GM18873 (cell line): ENCODE data around the gene FBXL15.
A peak's percentile ranks its signal among the peaks of the same experiment; 100 is the strongest.

ENCODE experiments used
- ATAC-seq: cut with Tn5 transposase; IDR thresholded peaks from one replicate; pipeline ENCODE4 v1.9.1; 2021; ENCODE audit warnings: mild to moderate bottlenecking, moderate library complexity, moderate number of reproducible peaks; ENCODE audit not compliant: unreplicated experiment, low FRiP score

FBXL15 gene

DNA sequence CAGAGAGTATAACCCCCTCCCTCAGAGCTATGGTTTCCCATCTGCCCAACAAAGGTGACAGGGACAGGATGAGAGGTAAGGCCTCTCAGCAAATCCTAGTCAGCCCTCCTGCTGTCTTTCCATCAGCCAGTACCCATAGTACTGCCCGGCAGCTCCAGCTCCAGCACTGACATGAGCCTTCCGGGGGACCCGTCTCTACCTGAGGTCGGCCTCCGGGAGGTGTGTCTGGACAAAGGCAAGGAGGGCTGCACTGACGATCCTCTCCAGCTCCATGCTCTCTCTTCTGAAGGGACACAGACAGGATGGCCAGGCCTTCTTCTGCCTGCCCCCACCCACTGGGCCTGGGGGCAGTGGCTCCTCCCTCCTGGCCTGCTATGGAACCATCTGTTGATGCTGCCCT is 4.3 kb downstream of the FBXL15 start:
- ATAC-seq = no peak

DNA sequence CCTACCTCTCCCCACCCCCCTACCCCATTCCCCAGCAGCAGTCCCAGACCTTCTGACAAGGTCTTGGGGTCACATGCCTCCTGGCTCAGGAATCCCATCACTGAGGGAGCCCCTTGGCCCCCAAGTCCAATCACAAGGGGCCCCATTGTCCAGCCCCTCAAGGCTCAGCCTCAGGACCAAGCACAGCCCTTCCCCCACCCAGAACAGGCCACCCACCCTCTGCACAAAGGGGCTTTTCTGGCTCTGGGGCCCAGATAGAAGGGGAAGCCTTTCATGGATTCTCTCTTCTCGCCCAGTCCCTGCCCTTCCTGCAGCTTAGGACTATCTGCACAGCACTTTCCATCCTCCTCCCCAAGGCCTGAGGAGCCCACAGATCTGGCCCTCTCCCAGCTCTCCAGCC is 4.8 kb downstream of the FBXL15 start:
- ATAC-seq = no peak

DNA sequence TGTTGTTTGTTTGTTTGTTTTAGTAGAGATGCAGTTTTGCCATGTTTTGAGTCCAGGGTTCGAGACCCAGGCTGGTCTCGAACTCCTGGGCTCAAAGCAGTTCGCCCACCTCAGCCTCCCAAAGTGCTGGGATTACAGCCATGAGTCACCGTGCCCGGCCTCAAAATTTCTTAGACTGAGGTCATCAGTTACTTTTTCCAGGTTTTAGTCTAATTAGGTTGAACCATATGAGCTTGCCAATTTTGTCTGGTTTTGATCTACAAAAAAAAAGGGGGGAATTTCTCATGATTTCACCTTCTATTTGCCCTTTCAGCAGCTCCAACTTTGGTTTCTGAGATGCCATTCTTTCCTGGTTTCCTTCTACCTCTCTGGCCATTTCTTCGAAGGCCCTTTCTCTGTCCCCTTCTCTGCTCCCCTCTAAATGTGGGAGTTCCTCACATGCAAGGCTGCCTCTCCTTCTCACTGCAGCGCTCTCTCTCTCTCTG is 6.2 kb downstream of the FBXL15 start:
- no peak for ATAC-seq

DNA sequence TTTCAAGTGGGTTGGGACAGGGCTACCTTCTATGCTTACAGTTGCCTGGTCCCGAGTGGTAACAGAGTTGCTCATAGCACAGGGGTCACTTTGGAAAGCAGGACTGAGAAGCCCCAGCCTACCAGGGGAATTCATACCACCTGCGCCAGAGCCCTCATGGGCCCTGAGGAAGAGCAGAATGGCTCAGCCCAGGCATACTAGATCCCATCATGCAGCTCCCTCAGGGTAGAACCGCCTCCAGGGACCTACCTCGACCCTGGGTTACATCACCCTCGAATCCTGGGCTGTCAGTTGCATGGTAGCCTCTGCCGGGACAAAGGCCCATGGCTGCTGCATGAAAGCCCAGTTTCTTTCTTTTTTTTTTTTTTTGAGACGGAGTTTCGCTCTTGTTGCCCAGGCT is 8.8 kb downstream of the FBXL15 start:
- ATAC-seq = no peak

DNA sequence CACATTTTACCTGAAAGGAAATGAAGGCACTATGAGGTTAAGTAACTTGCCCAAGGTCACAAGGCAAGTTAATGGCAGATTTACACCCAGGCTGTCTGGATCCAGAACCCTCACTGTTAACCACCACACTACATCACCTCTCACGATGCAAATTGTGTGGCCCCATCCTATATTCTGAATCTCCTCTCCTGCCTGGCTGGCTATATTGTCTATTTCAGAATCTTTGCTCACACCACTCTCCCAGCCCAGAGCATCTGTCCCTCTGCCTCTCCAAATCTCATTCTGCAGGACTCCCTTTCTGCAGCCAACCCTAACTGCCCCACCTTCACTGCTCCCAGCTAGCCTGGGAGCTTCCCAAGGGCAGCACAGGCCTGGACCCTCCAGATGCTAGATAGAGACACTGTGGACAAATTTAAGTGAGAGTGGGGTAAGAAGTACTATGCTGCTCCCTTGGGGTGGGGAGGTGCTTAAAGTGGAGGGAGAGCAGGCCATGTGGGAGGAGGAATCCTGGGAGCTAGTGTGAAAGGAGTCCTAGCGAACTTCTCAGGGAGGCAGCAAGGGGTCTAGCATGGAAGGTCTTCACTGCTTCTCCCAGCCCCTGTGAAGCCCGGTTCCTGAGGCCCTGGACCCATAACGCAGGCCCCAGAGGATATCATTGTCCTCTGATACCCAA is 11.0 kb downstream of the FBXL15 start:
- no peak for ATAC-seq

DNA sequence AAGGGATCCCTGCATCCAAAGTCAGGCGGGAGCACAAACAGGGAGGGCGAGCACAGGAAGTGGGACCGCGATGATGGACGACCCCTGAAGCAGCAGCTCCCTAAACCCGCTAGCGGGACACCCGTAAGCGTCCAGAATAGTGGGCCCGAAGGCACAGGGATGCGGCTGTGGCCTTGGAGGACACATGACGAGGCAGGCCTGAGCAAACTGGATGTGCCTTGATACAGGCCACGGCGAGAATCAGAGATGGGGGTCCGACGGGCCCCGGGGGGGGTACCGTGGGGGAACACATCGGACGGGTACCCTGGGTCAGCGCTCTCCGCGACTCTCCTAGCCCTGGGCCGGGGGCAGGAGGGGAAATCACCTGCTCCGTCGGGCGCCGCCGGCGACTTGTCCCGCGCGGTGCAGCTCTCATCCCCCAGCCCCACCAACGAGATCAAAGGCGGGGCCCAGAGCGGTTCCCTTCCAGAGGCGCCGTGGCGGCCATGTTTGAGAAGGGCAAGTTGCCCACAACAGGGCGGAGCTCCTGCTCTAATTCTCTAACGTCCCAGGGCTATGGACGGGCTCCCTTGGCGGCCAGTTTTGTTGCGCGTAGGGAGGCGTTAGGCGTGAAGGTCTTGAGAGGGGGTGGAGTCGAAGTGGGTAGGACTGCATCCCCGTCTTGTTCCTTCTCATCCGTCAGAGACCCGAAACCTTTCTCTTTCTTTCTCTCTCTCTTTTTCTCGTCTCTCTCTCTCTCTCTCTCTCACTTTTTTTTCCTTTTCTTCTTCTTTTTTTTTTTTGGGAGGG is 11.7 kb downstream of the FBXL15 start, which contains the start of gene CUEDC2:
Gene CUEDC2 (minus strand): TSS at position 413 of the 789 bp plus-strand sequence. CDS start 7,386 bp downstream, outside the sequence.
- peak; percentile 84 for ATAC-seq

DNA sequence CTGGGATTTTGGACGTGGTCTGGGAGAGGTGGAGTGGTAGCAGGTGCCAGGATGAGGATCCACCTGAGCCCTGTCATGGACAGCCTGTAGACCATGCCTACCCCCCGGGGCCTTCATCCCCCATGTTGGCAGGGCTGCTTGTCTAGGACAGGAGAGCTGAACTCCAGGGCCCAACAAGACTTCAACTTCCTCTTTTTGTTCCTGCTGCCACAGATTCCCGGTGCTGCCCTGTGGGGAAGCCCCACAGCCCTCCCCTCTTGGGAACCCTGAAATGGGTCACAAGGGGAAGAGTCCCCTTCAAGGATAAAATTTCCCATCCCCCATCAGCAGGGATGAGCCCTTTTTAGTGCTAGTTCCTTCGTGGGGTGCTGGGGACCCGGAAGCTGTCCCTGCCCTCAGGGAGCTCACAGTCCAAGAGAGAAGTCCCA is 13.0 kb downstream of the FBXL15 start:
- no peak for ATAC-seq

DNA sequence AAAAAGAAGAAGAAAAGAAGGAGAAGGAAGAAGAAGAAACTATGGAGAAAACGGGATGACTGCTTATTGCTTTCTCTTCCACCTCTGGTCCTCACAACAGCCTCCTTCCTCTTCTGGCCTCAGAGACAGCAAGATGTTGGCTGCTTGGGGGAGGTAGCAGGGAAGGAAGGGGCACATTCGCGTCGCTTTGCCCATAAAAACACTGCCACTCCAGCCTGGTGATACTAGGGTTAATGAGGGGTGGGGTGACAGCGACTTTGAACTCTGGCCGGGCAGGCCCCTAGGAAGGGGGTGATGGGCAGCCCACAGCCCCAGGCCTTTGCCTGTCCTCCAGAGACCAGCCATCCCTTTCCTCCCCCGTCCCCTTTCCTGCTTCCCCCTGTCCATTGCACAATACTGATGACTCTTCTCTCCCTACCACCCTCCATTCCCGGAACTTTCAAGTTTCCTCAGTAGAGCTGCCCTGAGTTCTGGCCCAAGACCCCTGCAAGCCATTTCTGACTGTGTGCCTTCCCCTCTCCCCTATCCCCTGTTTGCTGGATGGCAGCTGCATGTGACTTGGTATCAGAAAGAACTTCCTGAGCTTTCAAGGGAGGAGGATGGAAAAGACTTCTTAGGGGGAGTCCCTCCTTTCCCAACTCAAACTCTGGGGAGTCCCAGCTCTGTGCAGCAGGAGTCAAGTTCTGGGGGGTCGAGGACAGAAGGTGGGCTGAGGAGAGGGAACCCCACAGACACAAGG is 13.9 kb downstream of the FBXL15 start:
- ATAC-seq = no peak

DNA sequence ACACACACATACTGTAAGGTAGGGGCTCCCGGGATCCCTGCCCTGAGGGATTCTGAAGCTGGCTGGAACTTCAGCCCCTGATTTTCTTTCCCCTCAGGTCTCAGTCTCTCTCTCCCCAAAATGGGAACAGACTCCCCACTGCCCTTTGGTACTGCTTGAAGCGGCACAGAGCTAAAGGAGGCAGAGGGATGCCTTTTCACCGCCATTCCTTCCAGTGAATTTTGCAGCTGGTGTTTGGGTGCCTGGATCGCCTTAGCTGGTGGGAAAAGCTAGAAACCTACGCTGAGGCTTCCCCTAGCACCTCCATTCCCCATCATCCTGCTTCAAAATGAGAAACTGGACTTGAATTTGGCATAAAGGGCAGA is 14.5 kb downstream of the FBXL15 start:
- ATAC-seq = no peak

DNA sequence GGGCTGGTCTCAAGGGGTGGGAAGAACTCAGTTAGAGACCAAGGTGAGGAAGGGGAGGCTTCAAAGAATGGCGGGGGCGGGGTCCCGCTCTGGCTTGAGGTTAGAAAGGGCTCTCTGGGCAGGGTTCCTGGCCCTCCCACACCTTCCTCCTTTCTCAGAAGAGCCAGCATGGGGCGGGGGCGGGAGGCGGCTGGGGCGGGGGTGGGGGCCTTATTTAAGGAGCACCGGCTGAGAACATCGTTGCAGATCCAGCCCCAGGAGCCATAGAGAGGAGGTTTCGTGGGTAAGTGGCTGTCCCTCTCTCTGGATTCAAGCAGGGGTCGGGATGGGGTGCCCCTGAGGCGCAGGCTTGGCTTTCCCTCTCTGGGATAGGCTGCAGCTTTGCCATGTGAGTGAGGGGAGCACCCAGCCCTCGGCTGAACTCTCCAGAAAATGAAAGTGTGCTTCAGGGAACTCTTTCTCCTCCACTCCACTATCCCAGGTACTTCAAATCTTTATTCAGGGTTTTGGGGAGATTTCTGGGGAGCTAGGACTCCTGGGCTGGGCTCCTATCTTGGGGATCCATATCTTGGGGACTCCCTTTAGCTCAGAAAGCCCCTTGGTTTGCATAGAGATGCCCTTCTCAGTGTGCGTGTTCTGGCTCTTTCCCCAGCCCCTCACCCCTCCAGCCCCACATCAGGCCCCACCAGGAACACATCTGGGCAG is 15.0 kb downstream of the FBXL15 start:
- ATAC-seq = no peak

DNA sequence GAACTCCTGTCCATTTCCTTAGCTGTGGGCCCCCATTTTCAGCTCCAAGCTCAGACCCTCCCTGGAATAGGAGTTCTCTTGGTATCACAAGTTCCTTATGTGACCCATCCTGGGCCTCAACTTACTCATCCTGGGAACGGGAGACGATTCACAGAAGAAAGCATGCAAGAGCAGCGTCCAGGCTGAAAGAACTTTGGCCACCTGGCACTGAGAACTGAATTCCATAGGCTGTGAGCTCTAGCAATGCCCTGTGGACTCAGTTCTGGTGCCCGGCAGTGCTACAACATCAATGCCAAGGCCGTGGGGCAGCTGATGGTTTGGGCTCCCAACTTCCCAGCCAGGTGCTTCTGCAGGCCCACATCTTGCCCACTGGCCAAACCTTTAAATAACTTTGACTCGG is 15.7 kb downstream of the FBXL15 start:
- no peak for ATAC-seq

DNA sequence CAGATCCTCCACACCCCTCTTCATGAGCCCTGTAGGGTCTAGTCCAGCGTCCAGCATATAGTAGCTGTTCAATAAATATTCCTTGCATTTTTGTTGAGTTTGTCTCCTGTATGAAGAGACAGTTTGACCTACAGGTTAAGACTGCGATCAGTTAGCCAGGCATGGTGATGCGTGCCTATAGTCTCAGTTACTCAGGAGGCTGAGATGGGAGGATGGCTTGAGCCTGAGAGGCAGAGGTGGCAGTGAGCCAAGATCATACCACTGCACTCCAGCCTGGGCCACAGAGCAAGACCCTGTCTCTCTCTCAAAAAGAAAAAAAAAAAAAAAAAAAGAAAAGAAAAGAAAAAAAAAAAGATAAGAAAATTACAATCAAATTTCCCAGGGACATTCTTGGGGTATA is 16.9 kb downstream of the FBXL15 start:
- no peak for ATAC-seq

DNA sequence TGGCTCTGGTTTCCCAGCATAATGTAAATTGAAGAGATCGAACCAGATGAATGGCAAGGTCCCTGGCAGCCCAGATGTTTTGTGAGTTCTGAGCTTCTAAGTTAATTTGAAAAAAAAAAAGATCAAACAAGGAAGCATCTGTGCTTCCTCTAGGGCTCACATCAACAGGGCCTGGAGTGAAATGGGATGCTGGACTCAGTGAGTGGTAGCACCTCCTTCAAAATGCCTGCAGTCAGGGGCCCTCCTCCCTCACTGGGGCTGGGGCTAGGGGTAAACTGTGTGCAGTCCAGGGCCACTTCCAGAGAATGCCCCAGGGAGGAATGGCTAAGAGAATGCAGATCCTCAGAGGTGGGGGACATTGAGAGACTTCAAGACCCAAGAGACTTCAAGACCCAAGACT is 17.7 kb downstream of the FBXL15 start:
- ATAC-seq = no peak

DNA sequence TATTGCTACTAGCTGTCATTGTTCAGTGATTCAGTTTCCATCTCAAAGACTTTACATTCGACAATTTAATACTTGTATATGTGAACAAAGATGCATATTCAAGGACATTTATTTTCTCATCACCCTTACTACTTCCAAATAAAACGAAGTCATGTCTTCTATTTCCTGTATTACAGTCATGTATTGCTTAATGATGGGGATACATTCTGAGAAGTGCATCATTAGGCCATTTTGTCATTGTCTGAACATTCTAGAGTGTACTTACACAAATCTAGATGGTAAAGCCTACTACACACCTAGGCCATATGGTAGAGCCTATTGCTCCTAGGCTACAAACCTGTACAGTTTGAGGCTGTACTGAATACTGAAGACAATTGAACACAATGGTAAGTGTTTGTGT is 24.2 kb downstream of the FBXL15 start:
- no peak for ATAC-seq

DNA sequence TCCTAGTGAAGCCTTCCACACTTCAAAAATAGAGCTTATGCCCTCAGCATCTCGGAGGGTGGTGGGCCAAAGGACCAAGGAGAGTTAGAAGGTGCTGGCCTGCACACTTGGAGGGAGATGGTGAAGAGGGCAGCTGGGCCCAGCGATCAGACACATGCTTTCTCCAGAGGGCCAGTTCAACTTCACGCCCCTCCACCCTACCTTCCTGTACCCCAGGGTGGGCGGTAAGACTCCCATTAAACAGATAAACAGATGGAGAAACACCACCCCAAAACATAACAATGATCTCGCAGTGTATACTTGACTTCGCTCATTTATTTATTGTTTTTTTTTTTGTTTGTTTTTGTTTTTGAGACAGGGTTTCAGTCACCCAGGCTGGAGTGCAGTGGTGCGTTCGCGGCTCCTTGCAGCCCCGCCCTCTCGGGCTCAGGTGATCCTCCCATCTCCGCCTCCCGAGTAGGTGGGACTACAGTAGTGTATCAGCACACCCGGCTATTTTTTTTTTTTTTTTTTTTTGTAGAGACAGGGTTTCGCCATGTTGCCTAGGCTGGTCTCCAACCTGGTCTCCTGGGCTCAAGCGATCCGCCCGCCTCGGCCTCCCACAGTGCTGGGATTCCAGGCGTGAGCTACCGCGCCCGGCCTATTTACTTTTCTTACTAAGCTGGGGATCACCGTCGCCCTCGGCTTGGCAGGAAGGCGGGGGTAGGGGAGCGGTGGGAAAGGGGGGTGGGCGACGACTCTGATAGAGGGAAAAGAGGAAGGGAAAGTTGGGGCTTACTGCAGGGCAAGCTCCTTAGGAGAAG is 28.9 kb downstream of the FBXL15 start:
- ATAC-seq = peak; percentile 37

DNA sequence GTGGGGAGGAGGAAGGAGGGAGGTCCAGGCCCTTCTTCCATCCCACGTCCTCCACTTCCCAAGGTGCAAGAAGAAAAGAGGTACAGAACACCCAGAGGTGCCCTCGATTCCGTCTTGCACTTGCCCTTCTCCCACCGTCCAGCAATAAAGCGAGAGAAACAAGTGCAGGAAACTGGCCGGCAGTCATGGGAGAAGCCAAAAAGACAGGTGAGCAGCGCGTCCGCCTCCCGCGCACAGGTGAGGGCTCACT is 29.4 kb downstream of the FBXL15 start:
- ATAC-seq = peak; percentile 27

DNA sequence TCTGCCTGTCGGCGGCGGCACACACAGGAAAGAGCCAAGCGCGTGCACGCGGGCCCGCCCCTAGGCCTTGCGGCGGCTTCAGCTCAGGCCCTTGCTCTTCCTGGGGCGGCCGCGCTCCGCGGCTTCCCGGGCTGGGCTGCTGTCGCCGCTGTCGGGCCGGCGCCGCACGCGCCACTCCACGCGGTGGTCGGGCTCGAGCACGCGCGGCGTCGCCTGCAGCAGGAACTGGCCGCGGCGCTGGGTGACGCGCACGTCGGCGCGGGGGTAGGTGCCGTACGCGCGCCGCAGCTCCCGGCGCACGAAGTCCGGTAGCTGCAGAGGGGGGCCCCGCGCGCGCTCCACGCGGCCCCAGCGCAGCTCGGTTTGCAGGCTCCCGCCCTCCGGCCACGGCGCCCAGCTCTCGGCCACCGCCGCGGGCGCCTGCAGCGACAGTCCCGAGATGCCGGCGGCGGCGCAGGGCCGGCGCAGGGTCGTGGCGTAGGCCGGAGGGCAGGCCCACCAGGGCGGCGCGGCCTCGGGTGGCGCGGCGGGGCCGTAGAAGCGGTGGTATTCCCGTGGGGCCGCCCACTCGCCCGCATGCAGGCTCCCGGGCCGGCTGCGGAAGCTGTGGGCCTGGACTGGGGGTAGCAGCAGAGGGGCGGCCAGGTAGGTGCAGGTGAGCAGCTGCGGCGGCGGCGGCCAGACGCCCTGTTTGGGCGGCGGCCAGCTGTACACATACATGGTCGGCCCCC is 29.9 kb downstream of the FBXL15 start:
- peak; percentile 53 for ATAC-seq

DNA sequence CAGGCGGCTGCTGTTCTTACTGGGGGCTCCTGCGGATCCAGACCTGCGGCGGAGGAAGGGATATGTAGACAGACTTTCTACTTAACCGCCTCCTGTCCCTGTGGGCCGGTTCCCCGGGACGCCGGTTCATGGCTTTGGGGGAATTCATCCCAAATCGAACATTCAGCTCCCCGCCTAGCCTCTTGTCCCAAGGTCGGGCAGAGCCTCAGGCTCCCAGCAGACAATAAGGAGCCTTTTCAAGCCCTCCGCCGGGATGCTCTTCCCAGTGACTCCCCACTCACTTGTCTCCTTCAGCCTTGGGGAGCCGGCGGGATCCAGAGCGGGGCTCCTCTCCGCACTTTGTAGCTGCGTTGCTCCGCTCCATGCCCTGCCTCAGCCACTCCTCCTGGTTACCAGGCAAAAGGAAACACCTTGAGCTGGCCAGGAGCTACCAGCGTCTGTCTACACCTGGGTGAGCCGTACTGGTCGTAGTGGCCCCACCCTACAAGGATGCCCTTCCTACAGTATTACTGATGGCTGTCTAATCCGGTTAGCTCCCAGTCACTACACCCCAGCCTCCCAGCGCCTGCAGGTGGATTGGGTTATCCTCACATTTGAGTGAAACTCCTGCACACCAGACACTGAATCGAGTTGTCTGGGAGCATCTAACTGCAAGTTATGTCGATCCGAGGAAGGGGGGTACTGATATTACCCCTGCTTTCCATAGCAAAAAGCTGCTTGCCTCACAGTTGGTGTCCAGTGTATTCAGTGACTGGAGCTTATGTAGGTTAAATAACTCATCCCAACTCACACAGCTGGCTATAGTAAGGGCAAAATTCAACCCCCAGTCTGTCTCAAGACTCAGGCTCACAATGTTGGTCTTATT is 30.7 kb downstream of the FBXL15 start, which contains the start of gene C10orf95:
Gene C10orf95 (minus strand): TSS at position 439 of the 865 bp plus-strand sequence. CDS start 450 bp downstream, outside the sequence.
- ATAC-seq = no peak
